ENCODE measurements around the gene LMOD1.

GRCh38 chr1:201982623-201983379 is 36.5 kb upstream of the LMOD1 start, which contains the start of gene RNPEP:
- no peak for TF ChIP-seq POLR2A (IDR thresholded peaks at IDR 0.05; ENCODE audit: low read length)
- TF ChIP-seq GATA1 (IDR thresholded peaks at IDR 0.05; ENCODE audit: low read depth, low read length) = no peak
